ENCODE measurements around the gene TSR1. TPM values are rescaled to one million over a fixed set of nuclear protein-coding genes. Genes with fewer than 3 reads are reported as not detected.

The TSR1 gene
- total RNA-seq, 4 donors from 2014 or later: 25.0 to 58.3 (median 46.5) TPM

DNA sequence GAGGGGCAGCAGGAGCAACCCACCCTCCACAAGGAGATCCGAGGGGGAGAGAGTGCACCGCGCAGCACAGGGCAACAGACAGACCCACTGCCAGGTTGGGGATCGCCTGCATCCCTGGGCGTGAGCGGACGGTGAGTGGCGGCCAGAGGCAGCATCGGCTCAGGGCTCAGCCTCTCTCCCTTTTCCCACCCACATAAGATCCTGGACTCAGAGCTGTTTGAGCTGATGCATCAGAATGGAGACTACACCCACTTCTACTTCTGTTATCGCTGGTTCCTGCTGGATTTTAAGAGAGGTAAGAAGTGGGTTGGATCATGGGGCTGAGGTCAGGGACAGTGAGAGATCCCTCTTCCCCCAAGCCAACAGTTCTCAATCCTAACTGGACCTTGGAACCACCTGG, 41.4 kb upstream of the TSR1 start:
- ATAC-seq: no peak
- H3K9me3 ChIP-seq: no peaks in the 10 kb centered on the region
- H3K4me3 ChIP-seq: no peak overlapping the region
- peaks cover 0 to 9% (median 0%) of the 10 kb centered on the region in 3 donors for H3K4me1 ChIP-seq
- no peak for TF ChIP-seq POLR2AphosphoS5 (IDR thresholded peaks at IDR 0.05)
- TF ChIP-seq EP300 (IDR thresholded peaks at IDR 0.05): no peak
- TF ChIP-seq, protein P1, sequence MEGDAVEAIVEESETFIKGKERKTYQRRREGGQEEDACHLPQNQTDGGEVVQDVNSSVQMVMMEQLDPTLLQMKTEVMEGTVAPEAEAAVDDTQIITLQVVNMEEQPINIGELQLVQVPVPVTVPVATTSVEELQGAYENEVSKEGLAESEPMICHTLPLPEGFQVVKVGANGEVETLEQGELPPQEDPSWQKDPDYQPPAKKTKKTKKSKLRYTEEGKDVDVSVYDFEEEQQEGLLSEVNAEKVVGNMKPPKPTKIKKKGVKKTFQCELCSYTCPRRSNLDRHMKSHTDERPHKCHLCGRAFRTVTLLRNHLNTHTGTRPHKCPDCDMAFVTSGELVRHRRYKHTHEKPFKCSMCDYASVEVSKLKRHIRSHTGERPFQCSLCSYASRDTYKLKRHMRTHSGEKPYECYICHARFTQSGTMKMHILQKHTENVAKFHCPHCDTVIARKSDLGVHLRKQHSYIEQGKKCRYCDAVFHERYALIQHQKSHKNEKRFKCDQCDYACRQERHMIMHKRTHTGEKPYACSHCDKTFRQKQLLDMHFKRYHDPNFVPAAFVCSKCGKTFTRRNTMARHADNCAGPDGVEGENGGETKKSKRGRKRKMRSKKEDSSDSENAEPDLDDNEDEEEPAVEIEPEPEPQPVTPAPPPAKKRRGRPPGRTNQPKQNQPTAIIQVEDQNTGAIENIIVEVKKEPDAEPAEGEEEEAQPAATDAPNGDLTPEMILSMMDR (IDR thresholded peaks at IDR 0.05): no peak
- no peak for TF ChIP-seq POLR2A (IDR thresholded peaks at IDR 0.05)
- H3K27ac ChIP-seq: no peak overlapping the region
- peaks cover 0 to 91% of the 10 kb centered on the region in 2 donors for H3K36me3 ChIP-seq
- WGBS, 2 donors (ENCODE audit: low coverage in 1 of 2): 70 to 96% methylated on average over 3 to 9 of the region's 10 CpGs
- no peaks in the 10 kb centered on the region for H3K27me3 ChIP-seq

DNA sequence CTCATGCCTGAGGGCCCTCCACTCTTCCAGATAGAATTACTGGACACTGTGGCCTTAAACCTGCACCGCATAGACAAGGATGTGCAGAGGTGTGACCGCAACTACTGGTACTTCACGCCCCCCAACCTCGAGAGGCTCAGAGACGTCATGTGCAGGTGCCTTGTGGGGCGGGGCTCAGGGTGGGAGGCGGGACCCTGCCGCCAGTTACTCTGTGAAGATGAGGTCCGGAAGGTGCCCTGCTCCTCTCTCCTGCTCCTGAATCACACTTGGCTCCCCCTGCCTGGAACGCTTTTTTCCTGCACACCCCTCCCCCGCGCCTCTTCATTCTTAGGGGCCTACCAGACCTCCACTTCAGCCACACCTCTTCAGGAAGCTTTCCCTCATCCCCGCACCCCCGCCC, 39.9 kb upstream of the TSR1 start:
- no peak for ATAC-seq
- no peaks in the 10 kb centered on the region for H3K27me3 ChIP-seq
- no peaks in the 10 kb centered on the region for H3K4me1 ChIP-seq
- WGBS, 2 donors (ENCODE audit: low coverage in 1 of 2): 94 to 96% methylated on average over 5 to 10 of the region's 14 CpGs
- peak overlapping the region in 1 of 2 donors; percentile 8 for H3K4me3 ChIP-seq
- no peaks in the 10 kb centered on the region for H3K9me3 ChIP-seq
- no peak overlapping the region for H3K27ac ChIP-seq
- TF ChIP-seq EP300 (IDR thresholded peaks at IDR 0.05) (no peak), POLR2A (IDR thresholded peaks at IDR 0.05) (no peak)
- TF ChIP-seq, protein P1 (IDR thresholded peaks at IDR 0.05): no peak
- peaks cover 0 to 98% of the 10 kb centered on the region in 2 donors for H3K36me3 ChIP-seq

DNA sequence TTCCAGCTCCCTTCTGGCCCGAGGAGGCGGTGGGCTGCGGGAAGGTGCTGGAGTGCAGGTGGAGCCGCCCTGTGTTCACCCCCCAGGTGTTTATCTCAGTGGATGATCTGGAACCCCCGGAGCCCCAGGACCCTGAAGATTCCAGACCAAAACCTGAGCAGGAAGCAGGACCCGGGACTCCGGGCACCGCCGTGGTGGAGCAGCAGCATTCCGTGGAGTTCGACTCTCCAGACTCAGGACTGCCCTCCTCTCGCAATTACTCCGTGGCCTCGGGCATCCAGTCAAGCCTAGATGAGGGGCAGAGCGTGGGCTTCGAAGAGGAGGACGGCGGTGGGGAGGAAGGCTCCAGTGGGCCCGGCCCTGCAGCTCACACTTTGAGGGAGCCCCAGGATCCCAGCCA, 39.1 kb upstream of the TSR1 start:
- Histone ChIP-seq H3K4me3 (peak overlapping the region in 1 of 2 donors; percentile 8), H3K36me3 (peaks cover 0 to 98% of the 10 kb centered on the region in 2 donors), H3K9me3 (no peaks in the 10 kb centered on the region), H3K4me1 (peaks cover 0 to 1% (median 1%) of the 10 kb centered on the region in 3 donors), H3K27me3 (no peaks in the 10 kb centered on the region), H3K27ac (peak overlapping the region in 2 of 4 donors; percentile 19 to 27)
- no peak for ATAC-seq
- no peak for TF ChIP-seq POLR2AphosphoS5 (IDR thresholded peaks at IDR 0.05)
- TF ChIP-seq POLR2A (IDR thresholded peaks at IDR 0.05): no peak
- TF ChIP-seq, protein P1 (IDR thresholded peaks at IDR 0.05): no peak
- TF ChIP-seq EP300 (IDR thresholded peaks at IDR 0.05): no peak
- WGBS, 2 donors (ENCODE audit: low coverage in 1 of 2): no CpG with 5 or more reads among the region's 19 CpGs

DNA sequence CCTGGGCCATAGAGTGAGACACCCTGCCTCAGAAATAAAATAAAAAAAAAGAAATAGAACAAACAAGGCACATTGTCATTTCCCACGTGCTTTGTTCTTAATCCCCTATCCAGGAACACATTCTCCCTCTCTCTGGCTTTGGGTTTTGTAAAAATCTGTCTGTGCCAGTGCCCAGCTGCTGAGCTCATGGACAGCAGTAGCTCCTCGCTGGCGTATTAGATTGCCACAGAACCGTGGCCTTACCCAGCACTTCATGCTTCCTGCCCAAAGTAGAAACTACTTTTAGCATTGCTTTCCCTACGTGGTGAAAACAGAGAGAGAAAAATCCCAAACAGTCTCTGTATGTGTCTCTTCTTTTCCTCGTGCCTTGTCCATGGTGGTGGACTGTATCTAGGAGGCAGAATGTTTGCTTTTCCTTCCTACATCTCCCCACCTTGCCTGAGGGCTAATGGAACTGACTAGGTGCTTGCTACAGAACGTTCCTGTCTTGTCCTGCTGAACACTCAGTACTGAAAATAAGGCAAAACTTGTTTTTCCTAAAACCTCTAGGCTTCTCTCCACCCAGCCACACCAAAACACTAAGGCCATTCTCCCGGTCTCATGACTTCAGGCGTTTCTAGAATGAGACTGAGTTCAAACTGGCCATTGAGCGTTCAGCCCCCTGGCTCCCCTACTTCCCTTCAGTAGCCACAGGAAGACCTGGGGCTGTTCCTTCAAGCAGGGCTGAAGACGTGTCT, 38.5 kb upstream of the TSR1 start:
- H3K4me1 ChIP-seq: peaks cover 0 to 8% (median 5%) of the 10 kb centered on the region in 3 donors
- no peaks in the 10 kb centered on the region for H3K27me3 ChIP-seq
- peaks cover 0 to 92% of the 10 kb centered on the region in 2 donors for H3K36me3 ChIP-seq
- H3K9me3 ChIP-seq: no peaks in the 10 kb centered on the region
- H3K4me3 ChIP-seq: no peak overlapping the region
- 63 to 75% methylated on average over 6 to 9 of the region's 11 CpGs for WGBS, 2 donors (ENCODE audit: low coverage in 1 of 2)
- peak overlapping the region in 2 of 4 donors; percentile 19 to 27 for H3K27ac ChIP-seq
- ATAC-seq: no peak
- TF ChIP-seq, protein P1 (IDR thresholded peaks at IDR 0.05): no peak
- TF ChIP-seq EP300 (IDR thresholded peaks at IDR 0.05) (no peak), POLR2AphosphoS5 (IDR thresholded peaks at IDR 0.05) (no peak), POLR2A (IDR thresholded peaks at IDR 0.05) (no peak)

DNA sequence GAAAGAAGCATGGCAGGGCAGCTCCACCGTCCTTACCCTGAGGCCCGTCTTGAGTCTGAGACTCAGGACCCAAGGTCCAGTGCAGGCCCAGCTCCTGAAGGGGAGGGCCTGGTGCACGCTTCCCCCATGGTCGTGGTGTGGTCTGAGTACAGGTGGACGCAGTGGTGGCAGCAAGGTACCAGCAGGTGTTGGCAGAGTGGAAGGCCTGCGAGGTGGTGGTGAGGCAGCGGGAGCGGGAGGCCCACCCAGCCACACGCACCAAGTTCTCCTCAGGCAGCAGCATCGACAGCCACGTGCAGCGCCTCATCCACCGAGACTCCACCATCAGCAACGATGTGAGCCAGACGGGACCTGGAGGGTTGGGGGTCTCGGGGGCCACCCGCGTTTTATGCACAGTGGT, 36.9 kb upstream of the TSR1 start:
- H3K27me3 ChIP-seq: no peaks in the 10 kb centered on the region
- ATAC-seq: no peak
- peaks cover 0 to 24% (median 17%) of the 10 kb centered on the region in 3 donors for H3K4me1 ChIP-seq
- H3K36me3 ChIP-seq: peaks cover 0 to 81% of the 10 kb centered on the region in 2 donors
- TF ChIP-seq, protein P1 (IDR thresholded peaks at IDR 0.05): no peak
- TF ChIP-seq POLR2AphosphoS5 (IDR thresholded peaks at IDR 0.05): no peak
- no peak for TF ChIP-seq EP300 (IDR thresholded peaks at IDR 0.05)
- H3K9me3 ChIP-seq: no peaks in the 10 kb centered on the region
- no peak overlapping the region for H3K27ac ChIP-seq
- H3K4me3 ChIP-seq: no peak overlapping the region
- 100% methylated on average over 1 of the region's 18 CpGs; no CpG with 5 or more reads in 1 of the 2 donors for WGBS, 2 donors (ENCODE audit: low coverage in 1 of 2)
